AG04449 (cell line): Measurements from ENCODE around the gene CUEDC1.

Source experiments
- CTCF ChIA-PET: fragments of 350-600 bp; formaldehyde crosslinking; extraction: SDS; loops from one replicate; lab custom pipeline; 2021; ENCODE audit warnings: antibody characterized with exemption; lab: Yijun Ruan, JAX
- POLR2A ChIA-PET: fragments of 400-600, 350-600 bp; formaldehyde crosslinking; extraction: SDS; loops from one replicate; lab custom pipeline; 2020; ENCODE audit warnings: antibody characterized with exemption, inconsistent platforms; lab: Yijun Ruan, JAX
- DNase-seq: peaks from one replicate; pipeline ENCODE4 v3.0.0-alpha.2; 2010; ENCODE audit warnings: low read depth, low spot score
- H3K4me3 ChIP-seq: 2 replicates; pipeline ENCODE4 v1.5.1; 2011; ENCODE audit warnings: low read depth, mild to moderate bottlenecking, control low read depth, low read length
- TF ChIP-seq, protein P1 (sequence below): IDR thresholded peaks from one replicate; pipeline ENCODE4 v1.5.1; 2011; ENCODE audit warnings: mild to moderate bottlenecking, moderate library complexity, low read length, control low read depth, inconsistent platforms; ENCODE audit not compliant: insufficient read depth; ENCODE audit errors: missing control alignments

The CUEDC1 gene

DNA sequence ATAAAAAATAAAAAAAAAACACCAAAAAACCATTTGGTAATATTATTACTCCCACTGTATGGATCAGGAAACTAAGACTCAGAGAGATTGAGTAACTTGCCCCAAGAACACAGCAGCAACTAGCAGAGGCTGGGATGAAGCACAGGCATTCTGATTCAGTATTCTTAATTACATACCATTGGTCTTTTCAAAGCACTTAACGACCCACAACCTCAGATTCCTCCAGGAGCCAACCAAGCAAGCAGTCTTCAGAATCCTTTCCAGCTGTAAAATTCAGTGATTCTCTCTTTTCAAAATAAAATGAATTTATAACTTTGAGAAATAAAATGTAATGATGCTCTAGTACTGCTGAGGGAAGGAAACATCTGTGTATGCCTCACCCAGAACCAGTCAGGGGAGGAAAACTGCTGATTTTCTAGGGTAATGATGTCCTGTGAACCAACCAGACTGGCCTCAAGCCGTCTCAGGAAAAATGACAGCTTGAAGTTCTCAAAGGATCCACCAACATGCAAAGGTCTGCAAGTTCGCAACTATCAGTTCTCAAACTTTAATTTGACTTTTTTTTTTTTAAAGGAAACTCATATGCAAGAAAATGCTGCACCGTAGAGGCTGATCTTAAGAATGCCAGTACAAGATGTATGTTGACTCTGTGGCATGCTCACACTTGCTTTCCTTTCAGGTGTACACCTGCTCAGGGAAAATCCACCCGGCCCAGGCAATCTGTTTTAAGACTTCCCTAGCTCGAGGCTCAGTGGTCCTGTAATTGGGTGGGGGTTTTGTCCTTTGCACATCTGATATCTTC lies 9.0 kb downstream of the CUEDC1 start:
- POLR2A ChIA-PET, result interaction anchor here (0.7 to 3.7 kb wide), 5 partner anchors 11 to 86 kb away, joined by 3 to 24 read pairs (median 6); no protein-coding TSS in a partner anchor
- H3K4me3 ChIP-seq, result peak overlapping the region; percentile 51
- CTCF ChIA-PET, result interaction anchor here (0.8 to 6.4 kb wide), 10 partner anchors 10 to 91 kb away, joined by 3 to 47 read pairs (median 4); no protein-coding TSS in a partner anchor
- no peak for DNase-seq
- TF ChIP-seq, protein P1, sequence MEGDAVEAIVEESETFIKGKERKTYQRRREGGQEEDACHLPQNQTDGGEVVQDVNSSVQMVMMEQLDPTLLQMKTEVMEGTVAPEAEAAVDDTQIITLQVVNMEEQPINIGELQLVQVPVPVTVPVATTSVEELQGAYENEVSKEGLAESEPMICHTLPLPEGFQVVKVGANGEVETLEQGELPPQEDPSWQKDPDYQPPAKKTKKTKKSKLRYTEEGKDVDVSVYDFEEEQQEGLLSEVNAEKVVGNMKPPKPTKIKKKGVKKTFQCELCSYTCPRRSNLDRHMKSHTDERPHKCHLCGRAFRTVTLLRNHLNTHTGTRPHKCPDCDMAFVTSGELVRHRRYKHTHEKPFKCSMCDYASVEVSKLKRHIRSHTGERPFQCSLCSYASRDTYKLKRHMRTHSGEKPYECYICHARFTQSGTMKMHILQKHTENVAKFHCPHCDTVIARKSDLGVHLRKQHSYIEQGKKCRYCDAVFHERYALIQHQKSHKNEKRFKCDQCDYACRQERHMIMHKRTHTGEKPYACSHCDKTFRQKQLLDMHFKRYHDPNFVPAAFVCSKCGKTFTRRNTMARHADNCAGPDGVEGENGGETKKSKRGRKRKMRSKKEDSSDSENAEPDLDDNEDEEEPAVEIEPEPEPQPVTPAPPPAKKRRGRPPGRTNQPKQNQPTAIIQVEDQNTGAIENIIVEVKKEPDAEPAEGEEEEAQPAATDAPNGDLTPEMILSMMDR, result no peak

DNA sequence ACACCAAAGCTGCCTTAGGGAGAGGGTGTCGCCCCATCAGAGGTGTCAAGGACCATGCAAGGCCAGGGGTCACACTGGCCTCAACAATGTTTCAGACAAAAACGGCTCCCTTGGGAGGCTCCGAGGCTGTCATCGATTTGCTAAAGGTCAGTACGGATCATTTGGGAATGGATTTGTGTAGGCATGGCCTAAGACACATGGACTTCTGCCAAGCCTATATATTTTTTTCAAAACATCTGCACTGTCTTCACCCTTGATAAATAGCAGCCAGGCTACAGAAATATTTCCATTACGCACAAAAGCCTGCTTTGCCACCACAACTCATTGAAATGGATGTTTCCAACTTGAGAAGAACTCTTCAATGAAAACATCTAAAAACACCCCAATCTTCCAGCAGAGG lies 10.3 kb downstream of the CUEDC1 start:
- H3K4me3 ChIP-seq, result no peak overlapping the region
- DNase-seq, result no peak
- ChIA-PET CTCF (interaction anchor here (0.8 to 4.4 kb wide), 7 partner anchors 9 to 71 kb away, joined by 3 to 47 read pairs (median 6); partner anchors contain the start of gene CUEDC1), POLR2A (no interaction called here)
- TF ChIP-seq, protein P1, result no peak

GRCh38 chr17:57943645-57944044 lies 11.6 kb downstream of the CUEDC1 start:
- TF ChIP-seq, protein P1, result no peak
- POLR2A ChIA-PET, result interaction anchor here (0.6 to 0.9 kb wide), 3 partner anchors 9 to 378 kb away, joined by 3 read pairs; no protein-coding TSS in a partner anchor
- DNase-seq, result no peak
- CTCF ChIA-PET, result interaction anchor here (1.0 to 2.2 kb wide), 8 partner anchors 8 to 69 kb away, joined by 3 to 10 read pairs (median 3); no protein-coding TSS in a partner anchor
- H3K4me3 ChIP-seq, result no peak overlapping the region

DNA sequence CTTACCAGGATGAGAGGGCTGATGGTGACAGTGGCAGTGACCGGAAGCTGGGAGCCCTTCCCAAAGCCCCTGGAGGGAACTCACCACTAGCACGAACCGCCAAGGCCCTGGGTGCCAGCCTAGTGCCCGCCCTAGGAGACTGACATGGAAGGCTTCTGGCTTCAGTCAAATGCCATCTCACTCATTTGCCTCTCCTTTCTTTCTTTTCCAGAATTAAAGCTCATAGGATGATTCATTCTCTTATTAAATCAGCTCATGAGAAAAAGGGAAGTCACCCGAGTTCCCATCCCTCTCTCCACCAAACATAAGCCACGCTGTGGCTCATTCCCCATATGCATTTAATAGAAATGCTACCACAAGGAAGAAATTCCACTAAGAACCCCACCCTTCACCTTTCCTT lies 12.1 kb downstream of the CUEDC1 start:
- TF ChIP-seq, protein P1, result no peak
- ChIA-PET POLR2A (interaction anchor here (0.5 to 0.9 kb wide), 4 partner anchors 8 to 378 kb away, joined by 3 read pairs; no protein-coding TSS in a partner anchor), CTCF (interaction anchor here (1.0 to 2.2 kb wide), 7 partner anchors 8 to 64 kb away, joined by 3 to 10 read pairs (median 3); no protein-coding TSS in a partner anchor)
- no peak overlapping the region for H3K4me3 ChIP-seq
- DNase-seq, result no peak

- no peak overlapping the region for H3K4me3 ChIP-seq
- DNase-seq, result no peak
- ChIA-PET CTCF (interaction anchor here (1.0 to 1.5 kb wide), 3 partner anchors 23 to 57 kb away, joined by 3 to 5 read pairs (median 4); no protein-coding TSS in a partner anchor), POLR2A (no interaction called here)
- TF ChIP-seq, protein P1, result no peak
Observed at GRCh38 chr17:57941384-57942370, 13.5 kb downstream of the CUEDC1 start.
